ENCODE measurements around the gene ZNF598.
"Not testable (repeated sequence)": the region's sequence is repeated elsewhere in the genome, so short reads cannot be mapped to it uniquely, and the experiment has no call there.

Gene ZNF598

GRCh38 chr16:1974157-1975070, 35.2 kb downstream of the ZNF598 start:
- no peak for DNase-seq

GRCh38 chr16:1973461-1974156, 36.0 kb downstream of the ZNF598 start:
- DNase-seq, result no peak

- DNase-seq, result no peak
These were observed 37.1 kb downstream of the ZNF598 start for GRCh38 chr16:1972490-1972877.

- DNase-seq, result peak; percentile 94
These were observed 37.7 kb downstream of the ZNF598 start, which contains the start of gene TBL3 for GRCh38 chr16:1971796-1972489. TBL3 (plus strand) TSS chr16:1972053; CDS start chr16:1972165, 112 bp downstream.

- DNase-seq, result no peak
These were observed 41.3 kb downstream of the ZNF598 start for GRCh38 chr16:1968146-1968953.

GRCh38 chr16:1966460-1966859, 43.2 kb downstream of the ZNF598 start, which contains the start of gene RNF151:
RNF151 (plus strand) TSS chr16:1966856; CDS start chr16:1966882, 26 bp downstream.
- no peak for DNase-seq

GRCh38 chr16:1965396-1966001, 44.1 kb downstream of the ZNF598 start:
- no peak for DNase-seq

- DNase-seq, result peak; percentile 97
These were observed 44.9 kb downstream of the ZNF598 start, which contains the start of gene RPS2 for GRCh38 chr16:1964506-1965395. RPS2 (minus strand) TSS chr16:1964826; CDS start chr16:1964625, 201 bp downstream.

- DNase-seq, result no peak
These were observed 45.7 kb downstream of the ZNF598 start for GRCh38 chr16:1963806-1964505.

- not testable (repeated sequence) for DNase-seq
These were observed 47.2 kb downstream of the ZNF598 start for GRCh38 chr16:1962161-1963153.

- no peak for DNase-seq
These were observed 48.0 kb downstream of the ZNF598 start for GRCh38 chr16:1961651-1962067.

- DNase-seq, result peak; percentile 76
These were observed 48.7 kb downstream of the ZNF598 start for GRCh38 chr16:1960665-1961630.

GRCh38 chr16:1959269-1960039, 50.2 kb downstream of the ZNF598 start, which contains the start of gene NDUFB10:
NDUFB10 (plus strand) TSS chr16:1959538; CDS start chr16:1959625, 87 bp downstream.
- DNase-seq, result peak; percentile 85

- no peak for DNase-seq
These were observed 50.8 kb downstream of the ZNF598 start for GRCh38 chr16:1958715-1959268.

GRCh38 chr16:1958143-1958491, 51.5 kb downstream of the ZNF598 start:
- not testable (repeated sequence) for DNase-seq

All from NCI-H2171 (cell line).